Stimulated activated CD4-positive, alpha-beta T cell treated with anti-CD3 and anti-CD28 coated beads, Interleukin-1b, Interleukin-23, amount 100 ng/mL, for 24 hours (primary cell): ENCODE data around the gene PLET1.
A peak's percentile ranks its signal among the peaks of the same experiment; 100 is the strongest.

Experiments used
- DNase-seq, 4 experiments: peaks; one replicate each; pipeline ENCODE4 v3.0.0-alpha.2; 2020; ENCODE audit warnings: low read depth in 4 of 4, low spot score in 1 of 4

The PLET1 gene

DNA sequence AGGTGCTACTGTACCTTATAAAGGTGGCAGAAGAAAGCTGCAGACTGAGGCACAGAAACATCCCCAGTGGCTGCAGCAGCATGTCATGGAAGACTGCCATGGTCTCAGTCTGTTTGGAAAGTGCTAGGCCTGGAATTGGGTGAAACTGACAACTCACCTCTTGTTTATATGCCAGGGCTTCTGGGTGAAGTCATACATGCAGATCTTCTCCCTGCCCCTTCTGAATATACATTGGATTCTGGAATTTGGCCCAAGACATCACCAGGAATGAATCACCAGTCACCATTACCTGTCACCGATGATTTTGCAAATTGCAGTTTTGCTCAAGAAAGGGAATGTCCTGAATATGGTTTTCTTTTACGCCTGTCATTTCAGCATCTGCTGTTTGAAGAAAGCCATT, at the start of gene PLET1:
TSS of gene PLET1 (minus strand) at position 371 of the 400 bp plus-strand sequence. CDS start at position 100, 271 bp downstream.
- no peak for DNase-seq

GRCh38 chr11:112310419-112310818, 49.8 kb upstream of the PLET1 start:
- DNase-seq = no peak

DNA sequence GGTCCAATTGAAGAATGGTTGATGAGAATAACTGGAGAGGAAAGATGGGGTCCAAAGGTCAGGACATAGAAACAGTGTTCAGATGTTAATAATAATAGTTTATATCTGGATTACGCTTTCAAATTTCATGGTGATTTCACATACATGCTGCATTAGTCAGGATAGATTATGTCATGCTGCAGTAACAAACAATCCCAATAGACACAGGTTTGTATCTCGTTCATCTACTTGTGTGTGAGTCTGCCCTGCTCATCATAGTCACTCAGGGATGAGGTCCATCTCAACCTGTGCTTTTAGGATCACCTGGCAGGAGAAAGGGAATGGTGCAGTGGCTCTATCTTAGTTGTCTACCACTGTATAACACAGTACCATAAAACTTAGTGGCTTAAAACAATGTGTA, 48.0 kb upstream of the PLET1 start:
- DNase-seq = no peak

DNA sequence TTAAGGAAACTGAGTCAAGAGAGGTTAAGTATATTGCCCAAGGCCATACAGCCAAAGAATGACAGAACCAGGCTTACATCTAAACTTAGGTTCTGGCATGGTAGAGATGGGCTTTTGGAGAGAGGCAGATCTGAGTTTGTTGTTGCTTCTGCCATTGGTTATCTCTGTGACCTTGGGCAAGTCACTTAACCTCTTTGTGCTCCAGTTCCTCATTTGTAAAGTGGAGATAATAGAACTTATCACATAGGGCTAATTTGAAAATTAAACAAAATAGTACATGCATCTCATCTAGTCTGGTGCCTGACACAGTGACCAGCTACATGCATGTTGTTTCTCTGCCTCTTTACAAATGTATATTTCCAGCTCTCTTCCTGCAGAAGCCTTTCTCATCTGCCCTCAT, 47.0 kb upstream of the PLET1 start:
- no peak for DNase-seq

GRCh38 chr11:112306230-112306629, 45.6 kb upstream of the PLET1 start:
- no peak for DNase-seq

DNA sequence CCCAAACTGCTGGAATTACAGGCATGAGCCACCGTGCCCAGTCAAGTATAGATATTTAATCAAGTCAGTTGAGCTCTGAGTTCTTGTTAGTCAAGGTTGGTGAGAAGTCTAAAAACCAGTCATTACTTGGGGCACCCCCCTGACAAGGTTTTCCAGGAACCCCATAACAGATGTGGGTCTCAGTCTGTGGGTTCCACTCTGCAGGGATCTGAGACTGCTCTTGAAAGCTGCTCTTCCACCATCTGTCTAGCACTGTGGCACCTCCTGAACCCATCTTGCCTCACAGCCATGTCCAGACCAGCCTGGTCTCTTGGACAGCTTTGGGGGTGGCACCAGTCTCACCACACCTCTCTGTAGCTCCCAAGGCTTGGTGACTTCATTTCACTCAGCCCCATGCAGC, 44.3 kb upstream of the PLET1 start:
- DNase-seq = no peak

DNA sequence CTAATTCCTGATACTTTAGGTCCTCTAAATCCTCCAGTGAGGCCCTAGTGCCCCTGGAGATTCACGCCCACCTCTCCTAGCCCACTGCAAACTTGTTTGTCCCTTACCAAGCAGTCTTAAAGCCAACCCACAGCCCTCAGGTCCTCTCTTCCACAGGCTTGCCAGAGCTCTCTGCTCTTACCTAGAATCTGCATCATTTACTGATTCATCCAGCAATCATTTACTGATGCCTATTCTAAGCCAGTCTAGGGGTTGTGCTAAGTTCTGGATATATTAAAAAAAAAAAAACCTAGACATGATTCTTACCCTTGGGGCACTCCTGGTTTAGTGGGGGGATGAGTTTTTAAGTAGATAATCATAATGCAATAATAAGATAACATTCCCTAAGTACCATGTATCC, 43.0 kb upstream of the PLET1 start:
- no peak for DNase-seq

- no peak for DNase-seq
These were observed 41.7 kb upstream of the PLET1 start for GRCh38 chr11:112302226-112302868.

GRCh38 chr11:112300094-112300786, 39.6 kb upstream of the PLET1 start:
- DNase-seq = no peak

- DNase-seq = no peak
These were observed 37.9 kb upstream of the PLET1 start for GRCh38 chr11:112298535-112298934.

DNA sequence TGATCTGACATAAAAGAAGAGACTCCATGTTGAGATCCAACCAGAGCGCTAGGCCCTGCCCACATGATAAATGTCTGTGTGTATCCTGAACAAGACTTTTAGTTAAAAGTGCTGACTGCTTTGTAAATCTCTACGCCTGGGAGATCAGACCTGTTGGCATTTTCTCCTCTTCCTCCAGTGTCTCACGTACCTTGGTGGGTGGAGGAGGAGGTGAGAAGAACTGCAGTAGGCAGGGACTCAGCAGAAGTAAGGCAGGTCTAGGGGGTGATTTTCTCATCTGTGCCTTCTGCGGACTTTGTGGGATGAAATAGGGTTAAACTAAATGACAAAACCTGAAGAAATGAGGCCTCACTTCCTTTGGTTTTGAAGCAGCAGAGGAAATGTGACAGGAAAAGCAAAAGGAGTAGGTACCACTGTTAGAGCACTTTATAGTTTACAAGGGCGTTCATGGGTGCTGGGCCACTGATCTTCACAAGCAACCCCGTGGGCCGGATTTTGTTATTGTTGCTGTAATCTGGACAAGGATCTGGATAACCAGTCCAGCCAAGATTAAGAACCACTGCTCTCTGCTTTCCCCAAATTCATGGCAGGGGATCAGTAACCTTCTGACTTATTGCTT, 36.7 kb upstream of the PLET1 start:
- DNase-seq = peak in 2 of 4 experiments; percentile 2 to 26

DNA sequence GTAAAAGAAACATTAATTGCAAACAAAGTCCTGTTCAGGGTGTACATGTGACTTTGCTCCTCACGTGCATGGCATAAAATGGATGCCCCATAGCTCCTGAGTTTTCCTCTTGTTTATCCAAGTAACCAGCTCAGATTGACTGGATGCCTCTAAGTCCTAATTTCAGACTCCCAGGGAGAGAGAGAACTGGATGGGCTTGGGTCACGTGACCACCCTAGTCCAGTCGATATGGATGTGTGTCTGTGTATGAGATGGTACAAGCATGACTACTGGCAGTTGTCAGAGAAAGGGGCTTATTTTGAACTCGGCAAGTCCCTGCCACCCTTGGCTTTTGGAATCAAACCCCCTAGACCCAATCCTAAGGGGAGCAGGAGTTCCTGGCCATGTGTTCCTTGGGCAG, 35.4 kb upstream of the PLET1 start:
- DNase-seq = no peak

DNA sequence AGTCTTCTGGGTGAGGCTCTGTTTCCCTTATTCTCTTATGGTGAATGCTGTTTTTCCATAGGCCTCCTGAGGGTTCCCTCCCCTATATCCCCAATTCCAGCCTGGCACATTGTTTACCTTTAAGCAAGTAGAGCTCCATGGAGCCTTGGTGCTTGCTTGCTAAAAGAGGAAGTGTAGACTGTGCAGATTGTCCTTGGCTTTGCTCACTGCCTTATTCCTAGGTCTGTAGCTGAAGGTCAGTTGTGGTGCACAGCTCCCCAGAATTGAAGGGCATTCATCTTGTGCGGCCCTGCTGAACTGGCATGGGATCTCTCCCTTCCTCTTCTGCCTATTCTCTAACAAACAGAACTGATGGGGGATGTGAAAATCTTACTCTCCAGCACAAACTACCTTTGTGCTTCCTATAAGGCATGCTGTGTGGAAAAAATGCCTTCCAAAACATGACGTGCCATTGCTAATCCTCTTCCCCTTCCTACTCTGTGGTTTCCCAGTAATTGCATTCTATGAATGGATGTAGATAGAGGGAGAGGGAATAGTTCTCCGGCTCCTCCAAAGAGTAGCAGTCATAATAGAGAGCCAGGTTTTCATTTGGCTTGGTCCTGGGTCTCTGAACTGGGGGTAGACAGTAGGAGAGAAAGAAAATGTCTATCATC, 34.2 kb upstream of the PLET1 start:
- no peak for DNase-seq

GRCh38 chr11:112293614-112294013, 33.0 kb upstream of the PLET1 start:
- no peak for DNase-seq

- DNase-seq = no peak
These were observed 32.2 kb upstream of the PLET1 start for GRCh38 chr11:112292785-112293407.

DNA sequence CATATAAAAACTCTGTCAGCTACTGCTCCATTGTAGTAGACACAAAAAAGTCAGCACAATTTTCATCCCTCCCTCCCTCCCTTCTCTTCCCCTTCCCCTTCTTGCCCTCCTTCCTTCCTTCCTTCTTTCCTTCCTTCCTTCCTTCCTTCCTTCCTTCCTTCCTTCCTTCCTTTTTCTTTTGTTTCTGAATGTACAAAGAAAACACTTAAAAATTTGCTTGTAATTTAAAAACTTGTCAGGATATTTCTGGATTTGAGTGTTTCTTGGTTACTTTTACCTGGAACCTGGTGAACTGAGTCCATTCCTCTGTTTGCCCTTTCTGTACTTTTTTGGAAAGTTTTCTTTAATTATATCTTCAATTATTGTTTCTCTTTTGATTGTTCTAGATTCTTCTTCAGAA, 31.5 kb upstream of the PLET1 start:
- no peak for DNase-seq

GRCh38 chr11:112291191-112291590, 30.5 kb upstream of the PLET1 start:
- DNase-seq = no peak

DNA sequence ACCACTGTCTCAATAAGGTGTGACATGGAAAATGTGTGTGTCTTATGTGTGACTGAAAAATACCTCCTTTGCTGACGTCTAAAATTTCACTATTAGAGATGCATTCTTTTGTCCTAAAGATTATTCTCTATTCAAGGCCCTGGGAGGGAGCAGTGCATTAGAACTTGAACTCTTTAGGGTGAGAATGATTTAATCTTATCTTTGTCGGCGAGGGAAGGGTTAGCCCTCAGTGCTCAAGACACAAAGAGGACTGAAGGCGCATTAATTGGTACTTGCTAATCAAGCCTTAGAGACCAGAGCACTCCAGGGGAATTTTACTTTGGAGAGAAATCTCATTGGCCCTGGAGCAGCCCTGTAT, 29.8 kb upstream of the PLET1 start:
- DNase-seq = no peak

DNA sequence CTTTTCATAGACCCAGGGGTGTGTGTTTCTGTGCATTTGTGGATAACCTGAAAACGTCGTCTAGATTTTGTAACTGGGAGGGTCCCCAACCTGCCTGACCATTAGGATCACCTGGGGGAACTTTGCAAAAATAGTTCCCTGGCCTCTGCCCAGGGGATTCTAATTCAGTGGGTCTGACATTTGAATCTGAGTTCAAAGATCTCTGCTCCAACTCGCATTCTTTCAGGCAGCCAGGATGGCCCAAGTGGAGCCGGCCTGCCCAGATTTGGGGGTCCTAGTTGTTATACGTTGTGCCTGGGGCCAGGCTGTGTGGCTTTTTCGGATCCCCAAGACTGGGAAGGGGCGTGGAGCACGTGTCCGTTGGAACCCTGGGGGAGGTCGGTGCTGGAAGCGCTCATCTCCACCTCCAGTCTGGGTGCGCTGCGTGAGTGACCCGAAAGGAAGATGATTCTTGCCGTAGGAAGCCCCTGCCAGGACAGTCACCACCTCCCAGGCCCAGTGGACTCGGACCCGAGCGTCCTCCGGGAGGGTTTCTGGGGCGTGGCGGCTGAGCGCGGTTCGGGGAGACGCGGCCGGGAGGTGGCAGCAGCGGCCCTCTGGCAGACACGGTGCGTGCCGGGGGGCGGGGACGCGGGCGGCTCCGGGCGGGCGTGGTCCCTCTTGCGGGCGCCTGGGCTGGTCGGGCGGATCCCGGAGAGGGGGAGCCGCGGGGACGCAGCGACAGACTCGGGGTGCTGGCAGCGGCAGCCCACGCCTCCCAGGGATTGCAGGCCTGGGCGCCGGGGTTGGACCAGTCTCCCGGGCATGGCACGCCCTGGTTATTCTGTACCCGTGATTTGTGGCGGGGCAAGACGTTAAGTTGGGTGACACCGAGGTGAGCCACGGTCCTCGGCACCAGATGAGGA, 29.2 kb upstream of the PLET1 start:
- peak; percentile 67 to 82 (median 78) for DNase-seq

- no peak for DNase-seq
These were observed 27.4 kb upstream of the PLET1 start for GRCh38 chr11:112288021-112288420.
